ENCODE measurements around the gene OGDHL.

GRCh38 chr10:49694466-49694865 lies 67.7 kb downstream of the OGDHL start:
- TF ChIP-seq NR2C2 (CRISPR knock-in tag; IDR thresholded peaks at IDR 0.05) (no peak), NR2C2 (tag; IDR thresholded peaks at IDR 0.05) (no peak), ELF1 (tag; IDR thresholded peaks at IDR 0.05) (no peak), POLR2A (conservative IDR thresholded peaks at IDR 0.05) (no peak), SLC30A9 (CRISPR knock-in tag; IDR thresholded peaks at IDR 0.05) (no peak), EZH2 (IDR thresholded peaks at IDR 0.05; ENCODE audit: borderline replicate concordance, low read depth, low read length) (no peak), ADNP (tag; IDR thresholded peaks at IDR 0.05) (no peak), CTCF (IDR thresholded peaks at IDR 0.05 in 2 of 3, conservative IDR thresholded peaks at IDR 0.05 in 1 of 3; ENCODE audit: insufficient read depth in 2 of 3, low read depth in 1 of 3, low read length in 3 of 3) (no peak), BRF1 (IDR thresholded peaks at IDR 0.05; ENCODE audit: borderline replicate concordance, extremely low read depth, insufficient read length) (no peak), CBX8 (IDR thresholded peaks at IDR 0.05; ENCODE audit: borderline replicate concordance, extremely low read depth, low read depth, low read length, poor library complexity, severe bottlenecking) (no peak)
- TF ChIP-seq, protein P1, sequence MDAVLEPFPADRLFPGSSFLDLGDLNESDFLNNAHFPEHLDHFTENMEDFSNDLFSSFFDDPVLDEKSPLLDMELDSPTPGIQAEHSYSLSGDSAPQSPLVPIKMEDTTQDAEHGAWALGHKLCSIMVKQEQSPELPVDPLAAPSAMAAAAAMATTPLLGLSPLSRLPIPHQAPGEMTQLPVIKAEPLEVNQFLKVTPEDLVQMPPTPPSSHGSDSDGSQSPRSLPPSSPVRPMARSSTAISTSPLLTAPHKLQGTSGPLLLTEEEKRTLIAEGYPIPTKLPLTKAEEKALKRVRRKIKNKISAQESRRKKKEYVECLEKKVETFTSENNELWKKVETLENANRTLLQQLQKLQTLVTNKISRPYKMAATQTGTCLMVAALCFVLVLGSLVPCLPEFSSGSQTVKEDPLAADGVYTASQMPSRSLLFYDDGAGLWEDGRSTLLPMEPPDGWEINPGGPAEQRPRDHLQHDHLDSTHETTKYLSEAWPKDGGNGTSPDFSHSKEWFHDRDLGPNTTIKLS (IDR thresholded peaks at IDR 0.05; ENCODE audit: borderline replicate concordance, low read depth), result no peak

Data from K562 (cell line).